NCI-H2081 treated with DMSO at 0.1 percent for 48 hours (cell line): ENCODE measurements around the gene NTM.
"Not testable (repeated sequence)": the region's sequence is repeated elsewhere in the genome, so short reads cannot be mapped to it uniquely, and the experiment has no call there.

Experiments used
- DNase-seq: peaks from one replicate; lab custom pipeline; 2025; lab: John Stamatoyannopoulos, UW

The NTM gene

GRCh38 chr11:132047167-132047566 lies 676.8 kb downstream of the NTM start:
- DNase-seq: no peak

- no peak for DNase-seq
Observed at GRCh38 chr11:132048040-132048439, 677.6 kb downstream of the NTM start.

GRCh38 chr11:132049205-132049604 lies 678.8 kb downstream of the NTM start:
- no peak for DNase-seq

GRCh38 chr11:132050049-132050448 lies 679.6 kb downstream of the NTM start:
- no peak for DNase-seq

GRCh38 chr11:132050577-132051165 lies 680.3 kb downstream of the NTM start:
- DNase-seq: no peak

- no peak for DNase-seq
Observed at GRCh38 chr11:132051704-132052103, 681.3 kb downstream of the NTM start.

- DNase-seq: no peak
Observed at GRCh38 chr11:132052342-132052741, 681.9 kb downstream of the NTM start.

GRCh38 chr11:132052904-132053303 lies 682.5 kb downstream of the NTM start:
- no peak for DNase-seq

GRCh38 chr11:132054822-132055221 lies 684.4 kb downstream of the NTM start:
- no peak for DNase-seq

- DNase-seq: no peak
Observed at GRCh38 chr11:132055296-132055695, 684.9 kb downstream of the NTM start.

- DNase-seq: no peak
Observed at GRCh38 chr11:132056689-132057088, 686.3 kb downstream of the NTM start.

GRCh38 chr11:132057266-132057665 lies 686.9 kb downstream of the NTM start:
- DNase-seq: no peak

GRCh38 chr11:132058211-132058772 lies 687.9 kb downstream of the NTM start:
- no peak for DNase-seq

- no peak for DNase-seq
Observed at GRCh38 chr11:132060567-132060966, 690.2 kb downstream of the NTM start.

GRCh38 chr11:132062031-132062430 lies 691.6 kb downstream of the NTM start:
- no peak for DNase-seq

GRCh38 chr11:132062541-132062940 lies 692.1 kb downstream of the NTM start:
- DNase-seq: no peak

GRCh38 chr11:132064987-132065620 lies 694.7 kb downstream of the NTM start:
- DNase-seq: no peak

GRCh38 chr11:132068556-132068955 lies 698.1 kb downstream of the NTM start:
- DNase-seq: no peak

GRCh38 chr11:132069593-132069992 lies 699.2 kb downstream of the NTM start:
- not testable (repeated sequence) for DNase-seq

- not testable (repeated sequence) for DNase-seq
Observed at GRCh38 chr11:132070907-132071306, 700.5 kb downstream of the NTM start.

GRCh38 chr11:132072044-132072857 lies 701.8 kb downstream of the NTM start:
- no peak for DNase-seq

GRCh38 chr11:132072858-132073211 lies 702.4 kb downstream of the NTM start:
- DNase-seq: no peak

- no peak for DNase-seq
Observed at GRCh38 chr11:132073787-132074186, 703.4 kb downstream of the NTM start.
